A673 (cell line): Measurements from ENCODE around the gene ROR1. TPM values are rescaled to one million over a fixed set of nuclear protein-coding genes. Genes with fewer than 3 reads are reported as not detected.

Experiments
- BruUV-seq: library from RNA; stranded (reverse); fragments of 400-500 nt; replicated peaks from 2 replicates; lab custom pipeline; 2021; lab: Mats Ljungman, UMichigan
- CTCF ChIA-PET: fragments of 300-600 bp; sonication (Branson Sonifier 250); formaldehyde crosslinking; loops from one replicate; lab custom pipeline; 2022; ENCODE audit warnings: antibody characterized with exemption; lab: Charles Lee
- POLR2A ChIA-PET: fragments of 300-600 bp; sonication (Branson Sonifier 250); formaldehyde crosslinking; loops from one replicate; lab custom pipeline; 2022; ENCODE audit warnings: antibody characterized with exemption; ENCODE audit not compliant: low non-redundant PET; lab: Charles Lee
- DNase-seq: peaks from one replicate; pipeline ENCODE4 v3.0.0-alpha.2; 2015; ENCODE audit warnings: low spot score
- H3K27ac ChIP-seq: fragments of 200-600 bp; sonication (generic); 2 replicates; pipeline ENCODE4 v1.5.1; 2016; ENCODE audit warnings: mixed run types, low read depth, mild to moderate bottlenecking, mixed read lengths, antibody characterized with exemption, low read length; ENCODE audit not compliant: poor library complexity, severe bottlenecking
- H3K27me3 ChIP-seq: fragments of 200-600 bp; sonication (generic); replicated peaks from 2 replicates; pipeline ENCODE4 v1.6.1; 2017; ENCODE audit warnings: mixed run types, low read depth, mild to moderate bottlenecking, mixed read lengths, antibody characterized with exemption, low read length; ENCODE audit not compliant: insufficient read depth, poor library complexity
- H3K36me3 ChIP-seq: fragments of 200-600 bp; sonication (generic); 2 replicates; pipeline ENCODE4 v1.6.1; 2016; ENCODE audit warnings: mixed run types, mild to moderate bottlenecking, mixed read lengths, antibody characterized with exemption, low read length; ENCODE audit not compliant: insufficient read depth, poor library complexity, severe bottlenecking
- H3K4me1 ChIP-seq: fragments of 200-600 bp; sonication (generic); 2 replicates; pipeline ENCODE4 v1.6.1; 2017; ENCODE audit warnings: mixed run types, mild to moderate bottlenecking, mixed read lengths, antibody characterized with exemption, low read length; ENCODE audit not compliant: insufficient read depth, poor library complexity, severe bottlenecking
- H3K4me3 ChIP-seq: fragments of 200-600 bp; sonication (generic); 2 replicates; pipeline ENCODE4 v1.5.1; 2016; ENCODE audit warnings: low read depth, mixed run types, mild to moderate bottlenecking, mixed read lengths, low read length; ENCODE audit not compliant: poor library complexity, severe bottlenecking
- H3K9me3 ChIP-seq: fragments of 200-600 bp; sonication (generic); 2 replicates; pipeline ENCODE4 v1.6.1; 2016; ENCODE audit warnings: mixed run types, low read depth, mild to moderate bottlenecking, mixed read lengths, antibody characterized with exemption, low read length; ENCODE audit not compliant: poor library complexity, severe bottlenecking
- EZH2 ChIP-seq: fragments of 200-600 bp; sonication (generic); IDR thresholded peaks from 2 replicates; pipeline ENCODE4 v1.6.1; 2017; ENCODE audit warnings: borderline replicate concordance, low read depth, mild to moderate bottlenecking, mixed read lengths, antibody characterized with exemption, low read length; ENCODE audit not compliant: poor library complexity, severe bottlenecking
- intact Hi-C: fragments of 100-400 bp; cut with micrococcal nuclease; formaldehyde crosslinking; loops from one replicate; pipeline ENCODE4 v1.10.0; 2022; ENCODE audit not compliant: unreplicated experiment
- total RNA-seq: library from RNA; stranded (reverse); gene quantifications from 2 replicates; pipeline ENCODE4 v1.2.3, GENCODE V29; 2021
- TF ChIP-seq, protein P1 (sequence below): fragments of 300-800, 200-600 bp; sonication (generic); conservative IDR thresholded peaks from 2 replicates; pipeline ENCODE4 v1.5.1; 2017; ENCODE audit warnings: low read depth, mild to moderate bottlenecking, antibody characterized with exemption, low read length, moderate library complexity, mixed read lengths

Gene ROR1
- total RNA-seq, 1 experiment from 2014 or later, result 7.4 TPM

- BruUV-seq, result no TSS peak
- Histone ChIP-seq H3K4me1 (no peaks in the 10 kb centered on the region), H3K4me3 (no peak overlapping the region), H3K27ac (no peak overlapping the region), H3K27me3 (no peaks in the 10 kb centered on the region), H3K36me3 (no peaks in the 10 kb centered on the region), H3K9me3 (no peaks in the 10 kb centered on the region)
- DNase-seq, result no peak
- POLR2A ChIA-PET, result no interaction called here
- CTCF ChIA-PET, result no interaction called here
- intact Hi-C loops, result no loop called here
- TF ChIP-seq, protein P1, sequence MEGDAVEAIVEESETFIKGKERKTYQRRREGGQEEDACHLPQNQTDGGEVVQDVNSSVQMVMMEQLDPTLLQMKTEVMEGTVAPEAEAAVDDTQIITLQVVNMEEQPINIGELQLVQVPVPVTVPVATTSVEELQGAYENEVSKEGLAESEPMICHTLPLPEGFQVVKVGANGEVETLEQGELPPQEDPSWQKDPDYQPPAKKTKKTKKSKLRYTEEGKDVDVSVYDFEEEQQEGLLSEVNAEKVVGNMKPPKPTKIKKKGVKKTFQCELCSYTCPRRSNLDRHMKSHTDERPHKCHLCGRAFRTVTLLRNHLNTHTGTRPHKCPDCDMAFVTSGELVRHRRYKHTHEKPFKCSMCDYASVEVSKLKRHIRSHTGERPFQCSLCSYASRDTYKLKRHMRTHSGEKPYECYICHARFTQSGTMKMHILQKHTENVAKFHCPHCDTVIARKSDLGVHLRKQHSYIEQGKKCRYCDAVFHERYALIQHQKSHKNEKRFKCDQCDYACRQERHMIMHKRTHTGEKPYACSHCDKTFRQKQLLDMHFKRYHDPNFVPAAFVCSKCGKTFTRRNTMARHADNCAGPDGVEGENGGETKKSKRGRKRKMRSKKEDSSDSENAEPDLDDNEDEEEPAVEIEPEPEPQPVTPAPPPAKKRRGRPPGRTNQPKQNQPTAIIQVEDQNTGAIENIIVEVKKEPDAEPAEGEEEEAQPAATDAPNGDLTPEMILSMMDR, result no peak
- no peak for TF ChIP-seq EZH2
Measured at GRCh38 chr1:63836830-63837229, 63.0 kb downstream of the ROR1 start.

DNA sequence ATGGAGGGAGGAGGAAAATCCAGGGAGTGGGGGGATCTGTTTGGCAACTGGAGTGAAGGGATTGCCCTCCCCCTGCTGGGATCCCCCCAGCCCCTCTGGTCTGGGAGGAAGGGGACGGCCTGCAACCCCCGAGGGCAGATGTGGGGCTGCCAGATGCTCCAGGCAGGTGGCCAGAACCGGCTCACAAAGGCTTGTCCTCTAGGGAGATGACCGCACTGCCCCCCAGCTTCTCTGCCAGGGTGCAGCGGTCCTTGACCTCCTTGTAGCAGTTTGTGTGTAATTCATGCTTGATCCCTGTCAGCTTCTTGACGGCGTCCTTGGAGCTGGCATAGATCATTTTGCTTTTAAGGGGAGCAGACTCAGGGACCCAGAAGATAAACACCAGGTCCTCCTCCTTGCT is 69.2 kb downstream of the ROR1 start:
- no peak overlapping the region for H3K27ac ChIP-seq
- BruUV-seq, result no TSS peak
- H3K9me3 ChIP-seq, result no peaks in the 10 kb centered on the region
- H3K4me3 ChIP-seq, result no peak overlapping the region
- peaks cover 17% of the 10 kb centered on the region for H3K4me1 ChIP-seq
- DNase-seq, result no peak
- POLR2A ChIA-PET, result no interaction called here
- intact Hi-C loops, result no loop called here
- CTCF ChIA-PET, result no interaction called here
- no peaks in the 10 kb centered on the region for H3K36me3 ChIP-seq
- no peak for TF ChIP-seq EZH2
- TF ChIP-seq, protein P1, result no peak
- H3K27me3 ChIP-seq, result no peaks in the 10 kb centered on the region

DNA sequence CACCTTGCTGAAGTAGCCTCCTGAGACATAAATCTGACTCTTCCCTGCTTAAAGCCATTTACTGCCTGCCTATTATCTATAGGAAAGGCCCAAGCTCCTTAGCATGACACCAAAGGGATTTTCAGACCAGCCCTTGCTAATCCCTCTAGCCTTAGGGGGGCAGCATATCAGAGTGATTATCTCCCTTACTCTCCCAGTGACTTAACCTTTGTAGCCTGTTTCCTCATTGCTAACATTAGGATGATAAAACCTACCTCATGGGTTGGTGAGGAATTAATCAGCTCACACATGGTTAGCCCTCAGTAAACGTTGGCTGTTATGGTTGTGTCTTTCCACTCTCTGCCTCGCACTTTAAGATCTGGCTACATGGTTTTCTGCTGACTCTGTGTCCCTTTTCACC is 70.1 kb downstream of the ROR1 start:
- TF ChIP-seq, protein P1, result 0 out of 2 replicates have a peak, but pooled peaks have one; percentile 18
- no peak for TF ChIP-seq EZH2
- ChIA-PET CTCF (no interaction called here), POLR2A (no interaction called here)
- BruUV-seq, result no TSS peak
- H3K36me3 ChIP-seq, result no peaks in the 10 kb centered on the region
- no peak overlapping the region for H3K4me3 ChIP-seq
- no peak for DNase-seq
- intact Hi-C loops, result no loop called here
- no peaks in the 10 kb centered on the region for H3K27me3 ChIP-seq
- no peaks in the 10 kb centered on the region for H3K9me3 ChIP-seq
- H3K27ac ChIP-seq, result no peak overlapping the region
- peaks cover 17% of the 10 kb centered on the region for H3K4me1 ChIP-seq
